Left ventricle myocardium inferior (tissue), 1 donor: Measurements from ENCODE around the gene ANAPC10. TPM values are rescaled to one million over a fixed set of nuclear protein-coding genes. Genes with fewer than 3 reads are reported as not detected.

Experiments used
- DNase-seq: peaks from one replicate; pipeline ENCODE4 v3.0.0-alpha.2; 2020
- H3K27ac ChIP-seq: fragments of 200-600 bp; replicated peaks from 2 replicates; pipeline ENCODE4 v1.8.0; 2021
- H3K27me3 ChIP-seq: fragments of 200-600 bp; 2 replicates; pipeline ENCODE4 v1.8.0; 2021; ENCODE audit warnings: low read depth
- H3K36me3 ChIP-seq: fragments of 200-600 bp; 2 replicates; pipeline ENCODE4 v1.8.0; 2021
- H3K4me1 ChIP-seq: fragments of 200-600 bp; 2 replicates; pipeline ENCODE4 v1.8.0; 2021
- H3K4me3 ChIP-seq: fragments of 200-600 bp; 2 replicates; pipeline ENCODE4 v1.8.0; 2021; ENCODE audit warnings: mild to moderate bottlenecking, moderate library complexity
- H3K9me3 ChIP-seq: fragments of 200-600 bp; replicated peaks from 2 replicates; pipeline ENCODE4 v1.8.0; 2021
- intact Hi-C: fragments of 100-400 bp; cut with micrococcal nuclease; formaldehyde crosslinking; loops from one replicate; pipeline ENCODE4 v1.11.0; 2022
- total RNA-seq: library from RNA; stranded (reverse); fragmentation: NEBNext Ultra II Directional; extraction: Animal tissue kit (Norgen Biotek cat#: 25700); gene quantifications from one replicate; pipeline ENCODE4 v1.2.1, GENCODE V29; 2021
- TF ChIP-seq, protein P1 (sequence below): fragments of 200-600 bp; IDR thresholded peaks from 2 replicates; pipeline ENCODE4 v1.8.0; 2021; ENCODE audit warnings: antibody characterized with exemption, mild to moderate bottlenecking, borderline replicate concordance
- donor health status: DM: no; HTN: yes; CAD: no; lungs with severe emphysema.

Gene ANAPC10
- total RNA-seq, 1 donor from 2014 or later = 15.4 TPM

DNA sequence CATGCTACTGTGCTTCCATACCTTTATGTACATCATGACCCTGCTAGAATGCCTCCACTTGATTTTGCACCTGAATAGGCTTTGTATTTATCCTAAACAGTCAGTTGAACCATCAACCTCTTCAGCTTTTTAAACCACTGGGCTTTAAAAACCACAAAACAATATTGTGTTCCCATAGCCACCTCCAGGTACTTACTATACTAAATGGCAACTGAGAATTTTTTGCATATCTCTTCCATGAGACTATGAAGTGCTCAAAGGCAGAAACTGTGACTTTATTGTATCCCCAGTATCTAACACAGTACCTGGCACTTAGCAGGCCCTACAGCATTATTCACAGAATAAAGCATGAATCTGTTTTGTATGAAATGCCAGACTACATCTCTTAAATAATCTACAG, 39.7 kb downstream of the ANAPC10 start:
- H3K4me3 ChIP-seq = no peak overlapping the region
- H3K27ac ChIP-seq = no peak overlapping the region
- peaks cover 8% of the 10 kb centered on the region for H3K36me3 ChIP-seq
- TF ChIP-seq, protein P1, sequence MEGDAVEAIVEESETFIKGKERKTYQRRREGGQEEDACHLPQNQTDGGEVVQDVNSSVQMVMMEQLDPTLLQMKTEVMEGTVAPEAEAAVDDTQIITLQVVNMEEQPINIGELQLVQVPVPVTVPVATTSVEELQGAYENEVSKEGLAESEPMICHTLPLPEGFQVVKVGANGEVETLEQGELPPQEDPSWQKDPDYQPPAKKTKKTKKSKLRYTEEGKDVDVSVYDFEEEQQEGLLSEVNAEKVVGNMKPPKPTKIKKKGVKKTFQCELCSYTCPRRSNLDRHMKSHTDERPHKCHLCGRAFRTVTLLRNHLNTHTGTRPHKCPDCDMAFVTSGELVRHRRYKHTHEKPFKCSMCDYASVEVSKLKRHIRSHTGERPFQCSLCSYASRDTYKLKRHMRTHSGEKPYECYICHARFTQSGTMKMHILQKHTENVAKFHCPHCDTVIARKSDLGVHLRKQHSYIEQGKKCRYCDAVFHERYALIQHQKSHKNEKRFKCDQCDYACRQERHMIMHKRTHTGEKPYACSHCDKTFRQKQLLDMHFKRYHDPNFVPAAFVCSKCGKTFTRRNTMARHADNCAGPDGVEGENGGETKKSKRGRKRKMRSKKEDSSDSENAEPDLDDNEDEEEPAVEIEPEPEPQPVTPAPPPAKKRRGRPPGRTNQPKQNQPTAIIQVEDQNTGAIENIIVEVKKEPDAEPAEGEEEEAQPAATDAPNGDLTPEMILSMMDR = no peak
- intact Hi-C loops = no loop called here
- H3K9me3 ChIP-seq = no peaks in the 10 kb centered on the region
- DNase-seq = no peak
- H3K27me3 ChIP-seq = no peaks in the 10 kb centered on the region
- H3K4me1 ChIP-seq = peaks cover 19% of the 10 kb centered on the region

DNA sequence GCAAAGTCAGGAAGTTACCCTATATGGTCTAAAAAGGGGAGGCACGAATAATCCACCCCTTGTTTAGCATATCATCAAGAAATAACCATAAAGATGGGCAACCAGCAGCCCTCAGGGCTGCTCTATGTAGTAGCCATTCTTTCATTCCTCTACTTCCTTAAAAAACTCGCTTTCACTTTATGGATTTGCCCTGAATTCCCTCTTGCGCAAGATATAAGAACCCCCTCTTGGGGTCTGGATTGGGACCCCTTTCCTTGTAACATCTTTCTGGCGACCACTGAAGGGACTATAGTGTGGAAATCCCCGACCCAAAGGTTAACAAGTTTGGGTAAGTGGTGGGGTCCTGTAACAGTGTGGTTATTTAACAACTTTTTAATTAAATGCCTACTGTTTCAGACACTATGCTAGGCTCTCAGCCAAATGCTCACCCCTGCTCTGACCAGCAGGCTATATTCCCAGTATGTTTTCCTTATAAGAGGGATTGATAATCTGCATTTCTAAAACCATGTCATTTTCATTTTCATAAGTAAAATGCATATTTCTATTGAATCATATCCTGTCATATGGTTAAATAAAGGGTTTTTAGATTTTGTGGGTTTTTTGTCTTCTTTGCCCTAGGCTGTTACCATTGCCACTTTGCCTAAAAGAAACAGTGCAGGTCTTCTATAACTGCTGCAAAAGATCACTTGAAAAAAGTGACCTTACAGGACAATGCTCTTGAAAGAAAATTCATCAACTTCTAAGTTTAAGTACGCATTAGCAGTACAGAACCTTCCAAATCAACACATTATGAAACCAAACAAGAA, 41.5 kb downstream of the ANAPC10 start:
- peaks cover 19% of the 10 kb centered on the region for H3K4me1 ChIP-seq
- TF ChIP-seq, protein P1 = no peak
- no peak overlapping the region for H3K27ac ChIP-seq
- no peak overlapping the region for H3K4me3 ChIP-seq
- no peaks in the 10 kb centered on the region for H3K36me3 ChIP-seq
- no peaks in the 10 kb centered on the region for H3K9me3 ChIP-seq
- intact Hi-C loops = no loop called here
- DNase-seq = no peak
- no peaks in the 10 kb centered on the region for H3K27me3 ChIP-seq

DNA sequence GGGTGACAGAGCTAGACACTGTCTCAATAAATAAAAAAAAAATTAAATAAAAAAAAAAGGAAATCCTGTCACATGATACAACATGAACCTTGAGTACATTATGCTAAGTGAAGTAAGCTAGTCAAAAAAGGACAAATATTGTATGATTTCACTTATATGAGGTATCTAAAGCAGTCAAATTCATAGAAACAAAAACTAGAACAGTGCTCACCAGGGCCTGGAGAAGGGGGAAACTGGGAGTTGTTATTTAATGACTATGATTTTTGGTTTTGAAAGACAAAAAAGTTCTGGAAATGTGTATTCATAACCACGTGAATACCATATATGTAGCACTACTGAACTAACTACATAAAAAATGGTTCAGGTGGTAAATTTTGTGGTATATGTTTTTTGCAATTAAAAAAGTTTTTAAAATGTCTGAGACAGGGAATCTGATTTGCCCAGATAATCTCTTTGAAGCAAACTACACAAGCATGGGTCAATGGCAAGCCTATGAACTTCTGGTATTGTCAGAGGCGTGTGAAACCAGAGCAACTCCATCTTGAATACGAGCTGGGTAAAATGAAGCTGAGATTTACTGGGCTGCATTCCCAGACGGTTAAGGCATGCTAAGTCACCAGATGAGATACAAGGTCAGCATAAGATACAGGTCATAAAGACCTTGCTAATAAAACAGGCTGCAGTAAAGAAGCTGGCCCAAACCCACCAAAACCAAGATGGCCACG, 42.3 kb downstream of the ANAPC10 start:
- no peak for DNase-seq
- no peak overlapping the region for H3K4me3 ChIP-seq
- peaks cover under 1% of the 10 kb centered on the region for H3K36me3 ChIP-seq
- H3K27ac ChIP-seq = no peak overlapping the region
- no peaks in the 10 kb centered on the region for H3K9me3 ChIP-seq
- TF ChIP-seq, protein P1 = no peak
- no peaks in the 10 kb centered on the region for H3K27me3 ChIP-seq
- H3K4me1 ChIP-seq = peaks cover 15% of the 10 kb centered on the region
- intact Hi-C loops = no loop called here

DNA sequence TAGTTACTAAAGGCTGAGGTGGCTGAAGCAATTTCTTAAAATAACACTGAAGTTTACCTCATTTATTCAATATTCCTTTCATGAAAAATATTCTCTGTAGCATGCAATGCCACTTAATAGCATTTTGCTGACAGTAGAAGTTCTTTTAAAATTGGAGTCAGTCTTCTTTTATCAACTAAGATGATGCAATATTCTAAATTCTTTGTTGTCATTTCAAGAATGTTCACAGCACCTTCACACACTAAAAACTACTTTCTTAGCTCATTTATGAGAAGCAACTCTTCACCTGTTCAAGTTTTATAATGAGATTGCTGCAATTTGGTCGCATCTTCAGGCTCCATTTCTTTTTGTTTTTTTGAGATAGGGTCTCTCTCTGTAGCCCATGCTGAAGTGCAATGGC, 48.8 kb downstream of the ANAPC10 start:
- Histone ChIP-seq H3K4me1 (no peaks in the 10 kb centered on the region), H3K27ac (no peak overlapping the region), H3K9me3 (no peaks in the 10 kb centered on the region), H3K36me3 (peaks cover 7% of the 10 kb centered on the region), H3K4me3 (no peak overlapping the region), H3K27me3 (no peaks in the 10 kb centered on the region)
- no peak for DNase-seq
- TF ChIP-seq, protein P1 = no peak
- intact Hi-C loops = no loop called here

DNA sequence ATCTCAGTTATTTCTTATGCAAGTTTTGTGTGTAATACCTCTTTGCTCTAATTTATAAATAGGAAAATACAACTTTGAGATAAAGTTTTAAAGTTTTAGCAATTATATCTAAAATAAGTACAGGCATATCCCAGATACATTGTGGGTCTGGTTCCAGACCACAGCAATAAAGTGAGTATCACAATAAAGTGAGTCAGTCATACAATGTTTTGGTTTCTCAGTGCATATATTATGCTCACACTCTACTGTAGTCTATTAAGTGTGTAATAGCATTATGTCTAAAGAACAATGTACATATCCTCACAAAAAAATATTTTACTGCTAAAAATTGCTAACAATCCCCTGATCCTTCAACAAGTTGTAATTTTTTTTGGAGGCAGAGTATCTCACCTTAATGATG, 49.2 kb downstream of the ANAPC10 start:
- Histone ChIP-seq H3K4me3 (no peak overlapping the region), H3K9me3 (no peaks in the 10 kb centered on the region), H3K36me3 (peaks cover 7% of the 10 kb centered on the region), H3K27me3 (no peaks in the 10 kb centered on the region), H3K27ac (no peak overlapping the region), H3K4me1 (no peaks in the 10 kb centered on the region)
- no peak for DNase-seq
- intact Hi-C loops = no loop called here
- TF ChIP-seq, protein P1 = no peak
